ENCODE data around the gene HUS1. TPM values are rescaled to one million over a fixed set of nuclear protein-coding genes. Genes with fewer than 3 reads are reported as not detected.
"Not testable (repeated sequence)": the region's sequence is repeated elsewhere in the genome, so short reads cannot be mapped to it uniquely, and the experiment has no call there.

HUS1 gene
- total RNA-seq, 2 donors from 2014 or later: 31.6 to 33.2 TPM

GRCh38 chr7:47932466-47933037, 46.9 kb downstream of the HUS1 start:
- no peaks in the 10 kb centered on the region for H3K27me3 ChIP-seq
- TF ChIP-seq CTCF (IDR thresholded peaks at IDR 0.05): no peak
- H3K36me3 ChIP-seq: no peaks in the 10 kb centered on the region
- no peak overlapping the region for H3K27ac ChIP-seq
- no peak overlapping the region for H3K4me3 ChIP-seq
- no peak overlapping the region for H3K9ac ChIP-seq (ENCODE audit: low read depth in 2 of 2, low read length in 2 of 2)
- H3K4me1 ChIP-seq: no peaks in the 10 kb centered on the region
- DNase-seq: no peak
- no peaks in the 10 kb centered on the region for H3K9me3 ChIP-seq
- intact Hi-C loops (cut with DNase I): no loop called here

GRCh38 chr7:47932016-47932415, 47.4 kb downstream of the HUS1 start:
- no peak overlapping the region for H3K4me3 ChIP-seq
- DNase-seq: no peak
- H3K9me3 ChIP-seq: no peaks in the 10 kb centered on the region
- no peak overlapping the region for H3K27ac ChIP-seq
- intact Hi-C loops (cut with DNase I): no loop called here
- H3K36me3 ChIP-seq: no peaks in the 10 kb centered on the region
- H3K27me3 ChIP-seq: no peaks in the 10 kb centered on the region
- TF ChIP-seq CTCF (IDR thresholded peaks at IDR 0.05): no peak
- H3K4me1 ChIP-seq: no peaks in the 10 kb centered on the region
- H3K9ac ChIP-seq (ENCODE audit: low read depth in 2 of 2, low read length in 2 of 2): no peak overlapping the region

- TF ChIP-seq CTCF (IDR thresholded peaks at IDR 0.05): no peak
- Histone ChIP-seq H3K9me3 (no peaks in the 10 kb centered on the region), H3K27ac (no peak overlapping the region), H3K4me3 (no peak overlapping the region), H3K9ac (ENCODE audit: low read depth in 2 of 2, low read length in 2 of 2) (no peak overlapping the region), H3K36me3 (no peaks in the 10 kb centered on the region), H3K4me1 (no peaks in the 10 kb centered on the region), H3K27me3 (no peaks in the 10 kb centered on the region)
- intact Hi-C loops (cut with DNase I): no loop called here
- DNase-seq: no peak
Observed at GRCh38 chr7:47931005-47932004, 48.1 kb downstream of the HUS1 start.

- intact Hi-C loops (cut with DNase I): no loop called here
- H3K27me3 ChIP-seq: no peaks in the 10 kb centered on the region
- no peaks in the 10 kb centered on the region for H3K4me1 ChIP-seq
- DNase-seq: no peak
- H3K9me3 ChIP-seq: no peaks in the 10 kb centered on the region
- no peak overlapping the region for H3K27ac ChIP-seq
- TF ChIP-seq CTCF (IDR thresholded peaks at IDR 0.05): no peak
- no peak overlapping the region for H3K4me3 ChIP-seq
- H3K9ac ChIP-seq (ENCODE audit: low read depth in 2 of 2, low read length in 2 of 2): no peak overlapping the region
- no peaks in the 10 kb centered on the region for H3K36me3 ChIP-seq
Observed at GRCh38 chr7:47924266-47924665, 55.1 kb downstream of the HUS1 start.

- H3K36me3 ChIP-seq; H3K4me1 ChIP-seq; intact Hi-C loops (cut with DNase I): not testable (repeated sequence)
Observed at GRCh38 chr7:47923081-47923875, 56.1 kb downstream of the HUS1 start.

GRCh38 chr7:47916514-47916913, 62.9 kb downstream of the HUS1 start:
- intact Hi-C loops (cut with DNase I); H3K9me3 ChIP-seq; H3K4me3 ChIP-seq; DNase-seq; H3K36me3 ChIP-seq; H3K27ac ChIP-seq; H3K9ac ChIP-seq (ENCODE audit: low read depth in 2 of 2, low read length in 2 of 2); H3K4me1 ChIP-seq; H3K27me3 ChIP-seq: not testable (repeated sequence)

More at GRCh38 chr7:47923081-47923875, 56.1 kb downstream of the HUS1 start:
- not testable (repeated sequence) for H3K27me3 ChIP-seq; DNase-seq; H3K9me3 ChIP-seq; H3K4me3 ChIP-seq; H3K27ac ChIP-seq; H3K9ac ChIP-seq (ENCODE audit: low read depth in 2 of 2, low read length in 2 of 2)
